ENCODE measurements around the gene CPNE5. TPM values are rescaled to one million over a fixed set of nuclear protein-coding genes. Genes with fewer than 3 reads are reported as not detected.
A peak's percentile ranks its signal among the peaks of the same experiment; 100 is the strongest.

Gene CPNE5
- total RNA-seq, 6 experiments from 2014 or later = 0.12 to 0.84 (median 0.23) TPM

- no peak for ATAC-seq
- no peak overlapping the region for H3K27ac ChIP-seq
- intact Hi-C loops (cut with DNase I) = loop anchor here (10.0 kb wide), 2 partner anchors 83 to 253 kb away; no protein-coding TSS in a partner anchor
Measured at GRCh38 chr6:36762123-36762522, 77.1 kb downstream of the CPNE5 start.

GRCh38 chr6:36760685-36761435 lies 78.4 kb downstream of the CPNE5 start:
- no peaks in the 10 kb centered on the region for H3K4me1 ChIP-seq
- TF ChIP-seq, protein P1, sequence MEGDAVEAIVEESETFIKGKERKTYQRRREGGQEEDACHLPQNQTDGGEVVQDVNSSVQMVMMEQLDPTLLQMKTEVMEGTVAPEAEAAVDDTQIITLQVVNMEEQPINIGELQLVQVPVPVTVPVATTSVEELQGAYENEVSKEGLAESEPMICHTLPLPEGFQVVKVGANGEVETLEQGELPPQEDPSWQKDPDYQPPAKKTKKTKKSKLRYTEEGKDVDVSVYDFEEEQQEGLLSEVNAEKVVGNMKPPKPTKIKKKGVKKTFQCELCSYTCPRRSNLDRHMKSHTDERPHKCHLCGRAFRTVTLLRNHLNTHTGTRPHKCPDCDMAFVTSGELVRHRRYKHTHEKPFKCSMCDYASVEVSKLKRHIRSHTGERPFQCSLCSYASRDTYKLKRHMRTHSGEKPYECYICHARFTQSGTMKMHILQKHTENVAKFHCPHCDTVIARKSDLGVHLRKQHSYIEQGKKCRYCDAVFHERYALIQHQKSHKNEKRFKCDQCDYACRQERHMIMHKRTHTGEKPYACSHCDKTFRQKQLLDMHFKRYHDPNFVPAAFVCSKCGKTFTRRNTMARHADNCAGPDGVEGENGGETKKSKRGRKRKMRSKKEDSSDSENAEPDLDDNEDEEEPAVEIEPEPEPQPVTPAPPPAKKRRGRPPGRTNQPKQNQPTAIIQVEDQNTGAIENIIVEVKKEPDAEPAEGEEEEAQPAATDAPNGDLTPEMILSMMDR (IDR thresholded peaks at IDR 0.05) = no peak
- no peak for TF ChIP-seq POLR2A (IDR thresholded peaks at IDR 0.05)
- WGBS (ENCODE audit: insufficient coverage, low coverage, low lambda C conversion rate, missing lambda C conversion rate) = 71% methylated on average over 8 of the region's 11 CpGs
- no peaks in the 10 kb centered on the region for H3K27me3 ChIP-seq
- intact Hi-C loops (cut with DNase I) = loop anchor here (10.0 kb wide), 2 partner anchors 84 to 254 kb away; no protein-coding TSS in a partner anchor
- H3K9me3 ChIP-seq = no peaks in the 10 kb centered on the region
- no peaks in the 10 kb centered on the region for H3K36me3 ChIP-seq
- DNase-seq (no peak), ATAC-seq (no peak)
- H3K27ac ChIP-seq = no peak overlapping the region
- H3K4me3 ChIP-seq = no peak overlapping the region

More at GRCh38 chr6:36762123-36762522, 77.1 kb downstream of the CPNE5 start:
- no peaks in the 10 kb centered on the region for H3K4me1 ChIP-seq
- DNase-seq = no peak
- H3K4me3 ChIP-seq = no peak overlapping the region
- no peaks in the 10 kb centered on the region for H3K9me3 ChIP-seq
- H3K36me3 ChIP-seq = no peaks in the 10 kb centered on the region
- WGBS (ENCODE audit: insufficient coverage, low coverage, low lambda C conversion rate, missing lambda C conversion rate) = 87% methylated on average over 8 of the region's 11 CpGs
- no peaks in the 10 kb centered on the region for H3K27me3 ChIP-seq
- TF ChIP-seq POLR2A (IDR thresholded peaks at IDR 0.05) = no peak
- TF ChIP-seq, protein P1 (IDR thresholded peaks at IDR 0.05) = no peak

GRCh38 chr6:36759148-36759759 lies 80.0 kb downstream of the CPNE5 start:
- H3K4me3 ChIP-seq = no peak overlapping the region
- no peaks in the 10 kb centered on the region for H3K4me1 ChIP-seq
- 10% methylated on average over 7 of the region's 8 CpGs for WGBS (ENCODE audit: insufficient coverage, low coverage, low lambda C conversion rate, missing lambda C conversion rate)
- TF ChIP-seq, protein P1 (IDR thresholded peaks at IDR 0.05) = peak; percentile 93 to 96 (median 94)
- TF ChIP-seq POLR2A (IDR thresholded peaks at IDR 0.05) = no peak
- no peaks in the 10 kb centered on the region for H3K36me3 ChIP-seq
- peak; percentile 81 to 86 (median 84) for DNase-seq
- no peak overlapping the region for H3K27ac ChIP-seq
- H3K27me3 ChIP-seq = no peaks in the 10 kb centered on the region
- intact Hi-C loops (cut with DNase I) = loop anchor here in 1 of 2 donors (10.0 kb wide), 1 partner anchor 144 kb away; no protein-coding TSS in a partner anchor
- ATAC-seq = peak; percentile 90 to 96 (median 94)
- no peaks in the 10 kb centered on the region for H3K9me3 ChIP-seq

DNA sequence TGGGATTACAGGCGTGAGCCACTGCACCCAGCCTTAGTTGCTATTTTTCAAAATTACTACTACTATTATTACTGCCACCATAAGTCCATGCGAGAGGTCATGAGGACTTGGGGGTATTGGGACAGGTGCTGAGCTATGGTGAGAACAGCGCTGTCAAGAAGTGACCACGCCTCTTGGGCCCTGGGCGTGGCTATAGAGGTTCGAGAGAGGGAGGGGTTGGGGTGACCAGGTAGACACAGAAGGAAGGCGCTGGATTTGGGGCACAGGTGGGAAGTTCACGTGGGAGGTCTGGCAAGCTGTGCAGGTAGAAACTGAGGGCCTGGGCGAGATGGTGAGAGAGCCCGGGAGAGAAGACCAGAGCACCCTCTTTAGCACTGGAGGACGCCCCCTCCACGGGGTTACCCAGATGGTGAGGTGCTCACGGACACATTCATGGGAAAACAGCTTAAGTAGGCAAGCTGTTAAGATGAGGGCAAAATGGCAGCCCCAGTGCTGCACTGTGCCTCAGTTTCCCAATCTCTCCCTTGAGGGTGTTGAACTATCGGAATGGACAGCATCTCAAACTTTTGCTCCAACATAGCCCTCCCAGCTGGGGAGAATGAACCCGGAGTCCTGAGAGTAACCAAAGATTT lies 80.6 kb downstream of the CPNE5 start:
- no peak overlapping the region for H3K4me3 ChIP-seq
- no peaks in the 10 kb centered on the region for H3K36me3 ChIP-seq
- no peak overlapping the region for H3K27ac ChIP-seq
- TF ChIP-seq, protein P1 (IDR thresholded peaks at IDR 0.05) = no peak
- no peak for TF ChIP-seq POLR2A (IDR thresholded peaks at IDR 0.05)
- no peaks in the 10 kb centered on the region for H3K27me3 ChIP-seq
- DNase-seq (no peak), ATAC-seq (no peak)
- 53% methylated on average over 9 of the region's 15 CpGs for WGBS (ENCODE audit: insufficient coverage, low coverage, low lambda C conversion rate, missing lambda C conversion rate)
- H3K9me3 ChIP-seq = no peaks in the 10 kb centered on the region
- H3K4me1 ChIP-seq = no peaks in the 10 kb centered on the region
- intact Hi-C loops (cut with DNase I) = loop anchor here in 1 of 2 donors (10.0 kb wide), 1 partner anchor 144 kb away; no protein-coding TSS in a partner anchor
